HFF-Myc (cell line): Measurements from ENCODE around the gene RAB3GAP2.
"Not testable (repeated sequence)": the region's sequence is repeated elsewhere in the genome, so short reads cannot be mapped to it uniquely, and the experiment has no call there.

Experiments used
- DNase-seq: peaks from one replicate; pipeline ENCODE4 v3.0.0-alpha.2; 2011; ENCODE audit warnings: low read depth; ENCODE audit errors: extremely low read depth
- H3K4me3 ChIP-seq: replicated peaks from 2 replicates; pipeline ENCODE4 v1.5.1; 2011; ENCODE audit warnings: low read depth, mild to moderate bottlenecking, control low read depth, low read length
- CTCF ChIP-seq: IDR thresholded peaks from 2 replicates; pipeline ENCODE4 v1.5.1; 2012; ENCODE audit warnings: mild to moderate bottlenecking, low read depth, low read length, control low read depth; ENCODE audit errors: missing control alignments

Gene RAB3GAP2

DNA sequence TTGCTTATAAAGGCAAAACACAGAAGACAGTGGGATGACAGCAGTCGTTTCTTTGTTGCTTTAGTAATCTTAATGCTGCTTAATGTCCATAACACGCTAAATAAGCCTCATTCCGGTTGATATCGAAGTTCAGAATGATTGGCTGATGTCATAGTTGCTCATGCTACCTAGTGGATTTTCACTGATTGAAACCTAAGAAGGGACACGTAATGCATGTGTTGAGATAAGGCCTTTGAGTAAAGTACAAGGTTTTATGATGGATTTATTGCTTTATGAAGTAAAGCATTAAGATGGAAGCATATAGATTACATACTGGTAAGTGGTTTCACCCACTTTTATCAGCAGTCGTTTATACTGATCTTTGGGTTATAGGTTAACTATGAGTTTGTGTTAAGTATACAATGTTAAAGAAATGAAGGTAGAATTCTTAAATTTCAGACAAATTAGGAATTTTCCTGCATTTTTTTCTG is 153.2 kb downstream of the RAB3GAP2 start:
- DNase-seq = no peak
- H3K4me3 ChIP-seq = no peak overlapping the region
- TF ChIP-seq CTCF = no peak

GRCh38 chr1:220113136-220113695 is 159.0 kb downstream of the RAB3GAP2 start:
- peak; percentile 65 for TF ChIP-seq CTCF
- no peak for DNase-seq
- H3K4me3 ChIP-seq = no peak overlapping the region

DNA sequence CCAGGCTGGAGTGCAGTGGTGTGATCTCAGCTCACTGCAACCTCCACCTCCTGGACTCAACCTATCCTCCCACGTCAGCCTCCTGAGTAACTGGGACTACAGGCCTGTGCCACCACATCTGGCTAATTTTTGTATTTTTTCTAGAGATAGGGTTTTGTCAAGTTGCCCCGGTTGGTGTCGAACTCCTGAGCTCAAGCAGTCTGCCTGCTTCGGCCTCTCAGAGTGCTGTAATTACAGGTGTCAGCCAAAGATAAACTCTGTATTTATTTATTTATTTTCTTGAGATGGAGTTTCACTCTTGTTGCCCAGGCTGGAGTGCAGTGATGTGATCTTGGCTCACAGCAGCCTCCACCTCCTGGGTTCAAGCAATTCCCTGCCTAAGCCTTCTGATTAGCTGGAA is 159.7 kb downstream of the RAB3GAP2 start:
- DNase-seq, H3K4me3 ChIP-seq: not testable (repeated sequence)

- H3K4me3 ChIP-seq, DNase-seq: not testable (repeated sequence)
Measured at GRCh38 chr1:220110473-220110872, 161.8 kb downstream of the RAB3GAP2 start.

GRCh38 chr1:220099826-220100225 is 172.4 kb downstream of the RAB3GAP2 start:
- H3K4me3 ChIP-seq = no peak overlapping the region
- DNase-seq = no peak
- TF ChIP-seq CTCF = no peak
